Measurements from ENCODE around the gene NBAS. TPM values are rescaled to one million over a fixed set of nuclear protein-coding genes. Genes with fewer than 3 reads are reported as not detected.

Gene NBAS
- total RNA-seq, 4 donors from 2014 or later, result 27.3 to 43.6 (median 28.4) TPM

- DNase-seq (no peak), ATAC-seq (no peak)
- no peaks in the 10 kb centered on the region for H3K4me1 ChIP-seq
- no peak overlapping the region for H3K27ac ChIP-seq
- TF ChIP-seq CTCF (IDR thresholded peaks at IDR 0.05 in 4 of 5, conservative IDR thresholded peaks at IDR 0.05 in 1 of 5) (no peak), POLR2A (IDR thresholded peaks at IDR 0.05) (no peak)
- no peaks in the 10 kb centered on the region for H3K27me3 ChIP-seq
- H3K9me3 ChIP-seq, result no peaks in the 10 kb centered on the region
- intact Hi-C loops (cut with DNase I; ENCODE audit: low total_unique reads) (no loop called here), in situ Hi-C loops (cut with MboI; ENCODE audit: low sequenced_read_pairs in 4 of 4) (no loop called here)
- no peak overlapping the region for H3K4me3 ChIP-seq
- peaks cover 0 to 11% of the 10 kb centered on the region in 2 donors for H3K36me3 ChIP-seq
Observed at GRCh38 chr2:15346624-15347023, 214.5 kb downstream of the NBAS start.

DNA sequence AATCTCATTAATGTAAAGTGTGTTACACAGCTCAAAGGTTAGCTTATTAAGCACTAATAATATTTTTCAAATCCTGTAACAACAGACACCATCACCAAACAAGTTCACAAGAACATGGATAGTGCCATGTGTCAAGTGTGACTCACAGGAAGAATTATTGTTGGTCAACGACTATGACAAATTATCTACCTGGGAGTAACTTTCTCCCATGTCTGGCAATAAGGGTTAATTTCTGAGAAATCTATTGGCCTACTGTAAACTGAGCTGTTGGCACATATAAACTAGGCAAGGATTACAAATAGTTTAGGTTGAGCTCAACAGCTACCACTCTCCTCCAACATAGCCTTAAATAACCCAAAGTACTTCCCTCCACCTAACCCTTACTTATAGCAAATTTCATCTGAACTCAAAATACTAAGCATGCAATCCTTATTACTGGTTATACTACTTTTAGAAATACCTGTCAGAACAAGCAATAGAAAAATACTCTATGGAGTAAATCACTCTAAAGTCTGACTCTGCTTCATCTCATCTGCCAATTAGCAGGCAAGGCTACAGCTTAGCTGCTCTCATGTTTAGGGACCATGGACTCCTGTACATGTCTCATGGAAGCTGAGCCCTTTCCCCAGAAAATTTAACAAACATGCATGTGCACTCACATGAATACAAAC, 223.0 kb downstream of the NBAS start:
- intact Hi-C loops (cut with DNase I; ENCODE audit: low total_unique reads) (no loop called here), in situ Hi-C loops (cut with MboI; ENCODE audit: low sequenced_read_pairs in 4 of 4) (no loop called here)
- no peak overlapping the region for H3K4me3 ChIP-seq
- no peak for ATAC-seq
- no peaks in the 10 kb centered on the region for H3K36me3 ChIP-seq
- TF ChIP-seq CTCF (IDR thresholded peaks at IDR 0.05 in 4 of 5, conservative IDR thresholded peaks at IDR 0.05 in 1 of 5) (no peak), POLR2A (IDR thresholded peaks at IDR 0.05) (no peak)
- no peaks in the 10 kb centered on the region for H3K27me3 ChIP-seq
- no peak for DNase-seq
- H3K27ac ChIP-seq, result no peak overlapping the region
- no peaks in the 10 kb centered on the region for H3K4me1 ChIP-seq
- H3K9me3 ChIP-seq, result no peaks in the 10 kb centered on the region

DNA sequence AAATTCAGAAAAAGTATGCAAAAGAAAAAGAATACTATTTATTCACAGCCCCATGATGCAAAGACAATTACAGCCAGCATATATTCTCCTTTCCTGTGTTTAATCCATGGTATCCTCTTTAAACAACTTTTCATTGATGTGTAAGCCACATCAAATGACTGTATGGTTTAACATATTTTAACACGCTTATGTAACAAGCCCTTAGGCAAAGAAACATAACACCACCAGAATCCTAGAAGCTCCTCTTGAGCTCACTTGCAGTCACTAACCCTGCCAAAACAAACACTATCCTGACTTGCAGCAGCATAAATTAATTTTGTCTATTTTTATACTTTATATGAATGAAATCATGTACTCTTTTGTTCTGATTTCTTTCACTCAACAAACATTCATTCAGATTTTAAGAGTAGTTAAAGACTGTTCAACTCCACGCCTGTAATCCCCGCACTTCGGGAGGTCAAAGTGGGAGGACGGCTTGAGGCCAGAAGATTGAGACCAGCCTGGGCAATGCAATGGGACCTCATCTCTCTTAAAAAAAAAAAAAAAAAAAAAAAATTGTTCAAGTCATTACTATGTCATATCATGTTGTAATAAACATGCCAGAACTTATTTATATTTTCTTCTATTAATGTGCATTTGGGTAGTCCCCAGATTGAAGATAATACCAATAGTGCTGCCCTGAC, 226.3 kb downstream of the NBAS start:
- Histone ChIP-seq H3K4me1 (no peaks in the 10 kb centered on the region), H3K27ac (no peak overlapping the region), H3K36me3 (peaks cover 0 to 8% of the 10 kb centered on the region in 2 donors), H3K27me3 (no peaks in the 10 kb centered on the region), H3K9me3 (no peaks in the 10 kb centered on the region), H3K4me3 (no peak overlapping the region)
- in situ Hi-C loops (cut with MboI; ENCODE audit: low sequenced_read_pairs in 4 of 4) (no loop called here), intact Hi-C loops (cut with DNase I; ENCODE audit: low total_unique reads) (no loop called here)
- DNase-seq (no peak), ATAC-seq (no peak)
- TF ChIP-seq CTCF (IDR thresholded peaks at IDR 0.05 in 4 of 5, conservative IDR thresholded peaks at IDR 0.05 in 1 of 5), result no peak
- TF ChIP-seq POLR2A (IDR thresholded peaks at IDR 0.05), result no peak

DNA sequence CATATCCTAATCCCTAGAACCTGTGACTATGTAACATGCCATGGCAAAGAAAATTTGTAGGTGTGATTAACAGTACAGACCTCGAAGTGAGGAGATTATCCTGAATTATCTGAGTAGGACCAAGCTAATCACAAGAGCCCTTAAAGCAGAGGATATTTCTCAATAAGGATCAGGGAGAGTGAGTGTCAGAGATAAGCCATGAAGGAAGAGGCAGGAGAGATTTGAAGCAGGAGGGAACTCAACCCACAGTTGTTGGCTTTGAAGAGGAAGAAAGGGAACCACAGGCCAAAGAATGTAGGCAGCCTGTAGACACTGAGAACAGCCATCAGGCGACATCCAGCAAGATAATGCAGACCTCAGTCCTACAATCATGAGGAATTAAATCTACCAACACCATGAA, 229.3 kb downstream of the NBAS start:
- no peak for DNase-seq
- Histone ChIP-seq H3K4me3 (no peak overlapping the region), H3K27me3 (no peaks in the 10 kb centered on the region), H3K36me3 (peaks cover 0 to 38% of the 10 kb centered on the region in 2 donors), H3K4me1 (no peaks in the 10 kb centered on the region), H3K9me3 (no peaks in the 10 kb centered on the region), H3K27ac (no peak overlapping the region)
- intact Hi-C loops (cut with DNase I; ENCODE audit: low total_unique reads), result no loop called here
- no peak for ATAC-seq
- TF ChIP-seq CTCF (IDR thresholded peaks at IDR 0.05 in 4 of 5, conservative IDR thresholded peaks at IDR 0.05 in 1 of 5) (no peak), POLR2A (IDR thresholded peaks at IDR 0.05) (no peak)
- in situ Hi-C loops (cut with MboI; ENCODE audit: low sequenced_read_pairs in 4 of 4), result no loop called here
